IMR-90 (cell line): ENCODE data around the gene BDH1. TPM values are rescaled to one million over a fixed set of nuclear protein-coding genes. Genes with fewer than 3 reads are reported as not detected.

Source experiments
- ATAC-seq: fragments of 200-7000 bp; cut with Tn5 transposase; 2 replicates; pipeline ENCODE4 v1.9.1; 2020; ENCODE audit warnings: low read depth, mild to moderate bottlenecking, moderate library complexity
- BruUV-seq: library from RNA; stranded (reverse); fragments of 400-500 nt; replicated peaks from 2 replicates; lab custom pipeline; 2021; lab: Mats Ljungman, UMichigan
- CTCF ChIA-PET: fragments of 300-600 bp; formaldehyde crosslinking; extraction: SDS; loops from one replicate; lab custom pipeline; 2021; ENCODE audit warnings: antibody characterized with exemption; lab: Yijun Ruan, JAX
- POLR2A ChIA-PET: fragments of 300-600 bp; sonication (Branson Sonifier 250); formaldehyde crosslinking; loops from one replicate; lab custom pipeline; 2022; ENCODE audit warnings: antibody characterized with exemption; ENCODE audit not compliant: unreplicated experiment; lab: Charles Lee
- DNase-seq: peaks from one replicate; pipeline ENCODE4 v3.0.0; 2013
- H2AFZ ChIP-seq: replicated peaks from 2 replicates; pipeline ENCODE3; 2013; ENCODE audit warnings: low read length, mild to moderate bottlenecking; ENCODE audit not compliant: poor library complexity
- H2AK5ac ChIP-seq: 2 replicates; pipeline ENCODE4 v1.6.1; 2013; ENCODE audit warnings: low read depth, low read length, inconsistent platforms
- H2AK9ac ChIP-seq: replicated peaks from 2 replicates; pipeline ENCODE3; 2013; ENCODE audit warnings: mild to moderate bottlenecking, low read depth, low read length, moderate library complexity; ENCODE audit not compliant: poor library complexity
- H2BK120ac ChIP-seq: 2 replicates; pipeline ENCODE4 v1.6.1; 2013; ENCODE audit warnings: low read depth, low read length, inconsistent platforms
- H2BK15ac ChIP-seq: 3 replicates; pipeline ENCODE4 v1.6.1; 2013; ENCODE audit warnings: low read depth, low read length, inconsistent platforms
- H2BK20ac ChIP-seq: 2 replicates; pipeline ENCODE4 v1.6.1; 2013; ENCODE audit warnings: low read depth, mild to moderate bottlenecking, inconsistent platforms, low read length, moderate library complexity
- H2BK5ac ChIP-seq: 2 replicates; pipeline ENCODE4 v1.6.1; 2013; ENCODE audit warnings: mild to moderate bottlenecking, low read depth, low read length, inconsistent platforms; ENCODE audit not compliant: poor library complexity, severe bottlenecking
- H3K14ac ChIP-seq: replicated peaks from 2 replicates; pipeline ENCODE4 v1.6.1; 2013; ENCODE audit warnings: low read depth, low read length, inconsistent platforms
- H3K18ac ChIP-seq: 2 replicates; pipeline ENCODE4 v1.6.1; 2013; ENCODE audit warnings: low read depth, low read length, control low read depth
- H3K23ac ChIP-seq: 2 replicates; pipeline ENCODE4 v1.6.1; 2013; ENCODE audit warnings: low read depth, low read length, inconsistent platforms
- H3K27ac ChIP-seq: 2 replicates; pipeline ENCODE4 v1.5.1; 2013; ENCODE audit warnings: mild to moderate bottlenecking, control low read depth, low read length; ENCODE audit not compliant: insufficient read depth
- H3K27me3 ChIP-seq: 2 replicates; pipeline ENCODE4 v1.6.1; 2013; ENCODE audit warnings: low read length; ENCODE audit not compliant: control insufficient read depth, insufficient read depth
- H3K36me3 ChIP-seq: 2 replicates; pipeline ENCODE4 v1.6.1; 2013; ENCODE audit warnings: low read length, mixed read lengths; ENCODE audit not compliant: control insufficient read depth, insufficient read depth
- H3K4ac ChIP-seq: 2 replicates; pipeline ENCODE4 v1.6.1; 2013; ENCODE audit warnings: low read depth, low read length, inconsistent platforms
- H3K4me1 ChIP-seq: 2 replicates; pipeline ENCODE4 v1.6.1; 2013; ENCODE audit warnings: low read length, mixed read lengths; ENCODE audit not compliant: control insufficient read depth, insufficient read depth
- H3K4me2 ChIP-seq: 2 replicates; pipeline ENCODE4 v1.6.1; 2013; ENCODE audit warnings: low read depth, mild to moderate bottlenecking, control low read depth, low read length, moderate library complexity
- H3K4me3 ChIP-seq: 2 replicates; pipeline ENCODE4 v1.5.1; 2013; ENCODE audit warnings: low read depth, mild to moderate bottlenecking, control low read depth, low read length, moderate library complexity; ENCODE audit not compliant: insufficient read depth
- H3K56ac ChIP-seq: 2 replicates; pipeline ENCODE4 v1.6.1; 2013; ENCODE audit warnings: low read length, inconsistent platforms; ENCODE audit not compliant: insufficient read depth; ENCODE audit errors: extremely low read depth
- H3K79me1 ChIP-seq, 2 experiments: 2 replicates each; pipeline ENCODE4 v1.6.1; 2013; ENCODE audit warnings: low read length in 2 of 2, inconsistent platforms in 1 of 2, low read depth in 1 of 2
- H3K9ac ChIP-seq: 2 replicates; pipeline ENCODE4 v1.6.1; 2013; ENCODE audit warnings: low read depth, low read length, control low read depth
- H3K9me1 ChIP-seq: 2 replicates; pipeline ENCODE4 v1.6.1; 2013; ENCODE audit warnings: low read length, inconsistent platforms; ENCODE audit not compliant: insufficient read depth
- H3K9me3 ChIP-seq: 2 replicates; pipeline ENCODE4 v1.6.1; 2013; ENCODE audit warnings: low read length; ENCODE audit not compliant: control insufficient read depth, insufficient read depth
- H4K20me1 ChIP-seq: 2 replicates; pipeline ENCODE4 v1.6.1; 2013; ENCODE audit warnings: low read length, inconsistent platforms; ENCODE audit not compliant: insufficient read depth
- H4K5ac ChIP-seq: 2 replicates; pipeline ENCODE4 v1.6.1; 2013; ENCODE audit warnings: mild to moderate bottlenecking, low read depth, low read length, control low read depth
- H4K8ac ChIP-seq, 2 experiments: 2 replicates each; pipeline ENCODE4 v1.6.1; 2013; ENCODE audit warnings: low read depth in 2 of 2, low read length in 2 of 2, control low read depth in 1 of 2, inconsistent platforms in 1 of 2
- H4K91ac ChIP-seq: 2 replicates; pipeline ENCODE4 v1.6.1; 2013; ENCODE audit warnings: low read depth, low read length, inconsistent platforms; ENCODE audit not compliant: insufficient read depth
- CHD1 ChIP-seq: IDR thresholded peaks from 2 replicates; pipeline ENCODE4 v1.6.1; 2012; ENCODE audit warnings: low read depth, low read length, improper control_type of control experiment
- CTCF ChIP-seq: conservative IDR thresholded peaks from 2 replicates; pipeline ENCODE4 v1.5.1; 2012; ENCODE audit warnings: mild to moderate bottlenecking, low read depth, low read length, improper control_type of control experiment
- ELK1 ChIP-seq: fragments of 150-350 bp; IDR thresholded peaks from 2 replicates; pipeline ENCODE4 v1.6.1; 2016; ENCODE audit warnings: low read depth, mild to moderate bottlenecking, low read length, moderate library complexity, borderline replicate concordance
- FOS ChIP-seq: fragments of 150-350 bp; IDR thresholded peaks from 2 replicates; pipeline ENCODE4 v1.6.1; 2016; ENCODE audit warnings: low read depth, low read length
- MAFK ChIP-seq: IDR thresholded peaks from 2 replicates; pipeline ENCODE4 v1.6.1; 2012; ENCODE audit warnings: low read depth, low read length, improper control_type of control experiment
- MAZ ChIP-seq: IDR thresholded peaks from 2 replicates; pipeline ENCODE4 v1.6.1; 2012; ENCODE audit warnings: low read depth, mild to moderate bottlenecking, low read length, improper control_type of control experiment, moderate library complexity, borderline replicate concordance
- POLR2A ChIP-seq: IDR thresholded peaks from 2 replicates; pipeline ENCODE4 v1.6.1; 2012; ENCODE audit warnings: mild to moderate bottlenecking, low read depth, low read length
- RAD21 ChIP-seq: IDR thresholded peaks from 2 replicates; pipeline ENCODE4 v1.6.1; 2012; ENCODE audit warnings: low read length, improper control_type of control experiment
- RCOR1 ChIP-seq: IDR thresholded peaks from 2 replicates; pipeline ENCODE4 v1.6.1; 2012; ENCODE audit warnings: mild to moderate bottlenecking, low read length, improper control_type of control experiment; ENCODE audit not compliant: insufficient replicate concordance
- RFX5 ChIP-seq: IDR thresholded peaks from 2 replicates; pipeline ENCODE4 v1.8.0; 2012; ENCODE audit warnings: low read depth, mild to moderate bottlenecking, low read length, moderate library complexity
- USF2 ChIP-seq: fragments of 150-350 bp; IDR thresholded peaks from 2 replicates; pipeline ENCODE4 v1.6.1; 2017; ENCODE audit warnings: mild to moderate bottlenecking, antibody characterized with exemption, low read length, low read depth
- WGBS, 2 experiments: methylation state at CpG; one replicate each; pipeline versions ENCODE4 v1.1.5 to v1.1.7; 2013; ENCODE audit warnings: missing lambda C conversion rate in 2 of 2; ENCODE audit not compliant: insufficient read length in 1 of 2; ENCODE audit errors: extremely low coverage in 2 of 2; 5-methylcytosine and 5-hydroxymethylcytosine counted together
- dilution Hi-C: fragments of 300-500 bp; cut with HindIII; formaldehyde crosslinking; loops from one replicate; pipeline ENCODE4 v1.14.3; 2018; ENCODE audit warnings: low sequenced_read_pairs; ENCODE audit not compliant: unreplicated experiment
- in situ Hi-C: fragments of 300-500 bp; cut with MboI; formaldehyde crosslinking; loops from 3 replicates; pipeline ENCODE4 v1.14.3; 2019; ENCODE audit warnings: low sequenced_read_pairs, inconsistent platforms, mixed read lengths
- intact Hi-C: fragments of 100-400 bp; cut with micrococcal nuclease; formaldehyde crosslinking; loops from 2 replicates; pipeline ENCODE4 v1.10.0; 2022
- polyA plus RNA-seq, 3 experiments: library from polyadenylated mRNA; depleted of rRNA; stranded (reverse); fragments of >200 nt; gene quantifications; 2 replicates each; pipeline ENCODE4 v1.2.3, GENCODE V29; 2012; ENCODE audit warnings: low replicate concordance in 1 of 3
- total RNA-seq: library from RNA; depleted of rRNA; stranded (reverse); fragments of >200 nt; gene quantifications from 2 replicates; pipeline ENCODE4 v1.2.3, GENCODE V29; 2012

Gene BDH1
- total and polyA plus RNA-seq, 2 of the 4 experiments (the other 2 are of a cell fraction), result 2.7 to 4.4 TPM

GRCh38 chr3:197564097-197564843, 8.5 kb upstream of the BDH1 start (continued):
- TF ChIP-seq RCOR1, result no peak

- Histone ChIP-seq H2BK5ac (no peak overlapping the region), H2AK5ac (no peak overlapping the region), H4K5ac (no peak overlapping the region), H3K4ac (no peak overlapping the region), H3K18ac (no peak overlapping the region), H3K36me3 (no peaks in the 10 kb centered on the region), H2AK9ac (no peak overlapping the region), H3K27me3 (peaks cover 27% of the 10 kb centered on the region), H2AFZ (no peak overlapping the region), H3K23ac (no peak overlapping the region), H3K4me3 (no peak overlapping the region), H3K9me1 (0 out of 2 replicates have a peak, but pooled peaks cover 3% of the 10 kb centered on the region), H3K9me3 (peaks cover 3% of the 10 kb centered on the region; the same call in 1 of the 2 replicates), H3K9ac (no peak overlapping the region), H3K79me1 (no peaks in the 10 kb centered on the region), H4K20me1 (no peaks in the 10 kb centered on the region), H4K8ac (no peak overlapping the region), H2BK20ac (no peak overlapping the region), H3K4me1 (no peaks in the 10 kb centered on the region), H4K91ac (no peak overlapping the region), H3K56ac (no peak overlapping the region), H2BK15ac (no peak overlapping the region), H3K27ac (no peak overlapping the region), H2BK120ac (no peak overlapping the region), H3K4me2 (no peak overlapping the region), H3K14ac (no peak overlapping the region)
- dilution Hi-C loops (no loop called here), intact Hi-C loops (no loop called here), in situ Hi-C loops (no loop called here)
- CTCF ChIA-PET, result interaction anchor here (1.2 kb wide), 1 partner anchor 10 kb away, joined by 4 read pairs; no protein-coding TSS in a partner anchor
- BruUV-seq, result no TSS peak
- DNase-seq, result no peak
- 57% methylated on average over 4 of the region's 6 CpGs; no CpG with 5 or more reads in 1 of the 2 experiments for WGBS, 2 experiments
- POLR2A ChIA-PET, result no interaction called here
- ATAC-seq, result no peak
- TF ChIP-seq FOS (no peak), CTCF (no peak), USF2 (no peak), RFX5 (no peak), ELK1 (no peak), RAD21 (no peak), CHD1 (no peak), POLR2A (no peak), MAFK (no peak), RCOR1 (no peak), MAZ (no peak)
Observed at GRCh38 chr3:197562398-197563251, 6.9 kb upstream of the BDH1 start.
